Measurements from ENCODE around the gene MTFR2. TPM values are rescaled to one million over a fixed set of nuclear protein-coding genes. Genes with fewer than 3 reads are reported as not detected.

The MTFR2 gene
- total RNA-seq, 2 donors from 2014 or later, result 4.0 to 6.3 TPM

DNA sequence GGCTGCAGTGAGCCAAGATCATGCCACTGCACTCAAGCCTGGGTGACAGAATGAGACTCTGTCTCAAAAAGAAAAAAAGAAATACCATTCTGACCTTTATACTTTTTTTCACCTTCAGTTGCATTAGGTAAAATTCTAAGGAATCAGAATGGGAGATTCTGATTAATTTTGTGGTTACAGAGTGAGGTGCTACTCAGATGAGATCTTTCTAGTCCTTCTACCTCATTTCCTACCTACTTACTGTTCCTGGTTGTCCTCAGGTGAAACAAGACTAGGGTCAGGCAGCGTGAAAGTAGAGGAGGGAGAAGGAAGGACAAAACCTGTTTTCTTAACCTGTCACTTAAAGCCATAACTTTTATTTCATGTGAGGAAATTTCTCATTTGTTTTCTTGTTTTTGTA, 63.7 kb downstream of the MTFR2 start:
- Histone ChIP-seq H3K27ac (ENCODE audit: low read depth, low read length) (no peak overlapping the region), H3K36me3 (ENCODE audit: control insufficient read depth, insufficient read depth, low read length) (no peaks in the 10 kb centered on the region), H3K4me1 (ENCODE audit: control insufficient read depth, insufficient read depth, low read length) (no peaks in the 10 kb centered on the region), H3K4me3 (ENCODE audit: low read length) (no peak overlapping the region), H3K9ac (ENCODE audit: extremely low read depth, low read length, poor library complexity, severe bottlenecking) (no peak overlapping the region), H3K27me3 (ENCODE audit: control insufficient read depth, insufficient read depth, low read length, poor library complexity, severe bottlenecking) (no peaks in the 10 kb centered on the region), H3K9me3 (ENCODE audit: control insufficient read depth, low read length) (no peaks in the 10 kb centered on the region)
- Mint-ChIP-seq H3K4me3 (no peak overlapping the region), H3K4me1 (no peaks in the 10 kb centered on the region), H3K27ac (no peak overlapping the region), H3K36me3 (ENCODE audit: low read depth) (no peaks in the 10 kb centered on the region), H3K27me3 (ENCODE audit: insufficient read depth) (no peaks in the 10 kb centered on the region), H3K9me3 (no peaks in the 10 kb centered on the region)
- TF ChIP-seq CTCF (conservative IDR thresholded peaks at IDR 0.05), result no peak
- DNase-seq, result no peak
- 100% methylated on average over 1 of the region's 1 CpG for WGBS, 2 experiments (ENCODE audit: insufficient coverage in 1 of 2, insufficient read length in 1 of 2)

GRCh38 chr6:136184738-136185137, 65.4 kb downstream of the MTFR2 start:
- no peaks in the 10 kb centered on the region for H3K27me3 Mint-ChIP-seq (ENCODE audit: insufficient read depth)
- no peak overlapping the region for H3K4me3 Mint-ChIP-seq
- WGBS, 2 experiments (ENCODE audit: insufficient coverage in 1 of 2, insufficient read length in 1 of 2), result 94% methylated on average over 1 of the region's 1 CpG; no CpG with 5 or more reads in 1 of the 2 experiments
- no peak for DNase-seq
- Histone ChIP-seq H3K27me3 (ENCODE audit: control insufficient read depth, insufficient read depth, low read length, poor library complexity, severe bottlenecking) (no peaks in the 10 kb centered on the region), H3K36me3 (ENCODE audit: control insufficient read depth, insufficient read depth, low read length) (no peaks in the 10 kb centered on the region), H3K27ac (ENCODE audit: low read depth, low read length) (no peak overlapping the region), H3K4me3 (ENCODE audit: low read length) (no peak overlapping the region), H3K9ac (ENCODE audit: extremely low read depth, low read length, poor library complexity, severe bottlenecking) (no peak overlapping the region), H3K9me3 (ENCODE audit: control insufficient read depth, low read length) (no peaks in the 10 kb centered on the region), H3K4me1 (ENCODE audit: control insufficient read depth, insufficient read depth, low read length) (no peaks in the 10 kb centered on the region)
- no peak for TF ChIP-seq CTCF (conservative IDR thresholded peaks at IDR 0.05)
- H3K9me3 Mint-ChIP-seq, result no peaks in the 10 kb centered on the region
- no peaks in the 10 kb centered on the region for H3K36me3 Mint-ChIP-seq (ENCODE audit: low read depth)
- no peak overlapping the region for H3K27ac Mint-ChIP-seq
- H3K4me1 Mint-ChIP-seq, result no peaks in the 10 kb centered on the region

- no peaks in the 10 kb centered on the region for H3K27me3 ChIP-seq (ENCODE audit: control insufficient read depth, insufficient read depth, low read length, poor library complexity, severe bottlenecking)
- no peaks in the 10 kb centered on the region for H3K4me1 ChIP-seq (ENCODE audit: control insufficient read depth, insufficient read depth, low read length)
- no peak overlapping the region for H3K4me3 ChIP-seq (ENCODE audit: low read length)
- no peak for DNase-seq
- H3K27ac ChIP-seq (ENCODE audit: low read depth, low read length), result no peak overlapping the region
- WGBS, 2 experiments (ENCODE audit: insufficient coverage in 1 of 2, insufficient read length in 1 of 2), result 83 to 96% methylated on average over 1 of the region's 1 CpG
- no peak for TF ChIP-seq CTCF (conservative IDR thresholded peaks at IDR 0.05)
- H3K9me3 Mint-ChIP-seq, result no peaks in the 10 kb centered on the region
- no peaks in the 10 kb centered on the region for H3K36me3 Mint-ChIP-seq (ENCODE audit: low read depth)
- H3K36me3 ChIP-seq (ENCODE audit: control insufficient read depth, insufficient read depth, low read length), result no peaks in the 10 kb centered on the region
- H3K9ac ChIP-seq (ENCODE audit: extremely low read depth, low read length, poor library complexity, severe bottlenecking), result no peak overlapping the region
- no peak overlapping the region for H3K4me3 Mint-ChIP-seq
- H3K9me3 ChIP-seq (ENCODE audit: control insufficient read depth, low read length), result no peaks in the 10 kb centered on the region
- H3K4me1 Mint-ChIP-seq, result no peaks in the 10 kb centered on the region
- no peak overlapping the region for H3K27ac Mint-ChIP-seq
- no peaks in the 10 kb centered on the region for H3K27me3 Mint-ChIP-seq (ENCODE audit: insufficient read depth)
Observed at GRCh38 chr6:136181861-136182260, 68.2 kb downstream of the MTFR2 start.
